ENCODE data around the gene NR1I2.

NR1I2 gene

DNA sequence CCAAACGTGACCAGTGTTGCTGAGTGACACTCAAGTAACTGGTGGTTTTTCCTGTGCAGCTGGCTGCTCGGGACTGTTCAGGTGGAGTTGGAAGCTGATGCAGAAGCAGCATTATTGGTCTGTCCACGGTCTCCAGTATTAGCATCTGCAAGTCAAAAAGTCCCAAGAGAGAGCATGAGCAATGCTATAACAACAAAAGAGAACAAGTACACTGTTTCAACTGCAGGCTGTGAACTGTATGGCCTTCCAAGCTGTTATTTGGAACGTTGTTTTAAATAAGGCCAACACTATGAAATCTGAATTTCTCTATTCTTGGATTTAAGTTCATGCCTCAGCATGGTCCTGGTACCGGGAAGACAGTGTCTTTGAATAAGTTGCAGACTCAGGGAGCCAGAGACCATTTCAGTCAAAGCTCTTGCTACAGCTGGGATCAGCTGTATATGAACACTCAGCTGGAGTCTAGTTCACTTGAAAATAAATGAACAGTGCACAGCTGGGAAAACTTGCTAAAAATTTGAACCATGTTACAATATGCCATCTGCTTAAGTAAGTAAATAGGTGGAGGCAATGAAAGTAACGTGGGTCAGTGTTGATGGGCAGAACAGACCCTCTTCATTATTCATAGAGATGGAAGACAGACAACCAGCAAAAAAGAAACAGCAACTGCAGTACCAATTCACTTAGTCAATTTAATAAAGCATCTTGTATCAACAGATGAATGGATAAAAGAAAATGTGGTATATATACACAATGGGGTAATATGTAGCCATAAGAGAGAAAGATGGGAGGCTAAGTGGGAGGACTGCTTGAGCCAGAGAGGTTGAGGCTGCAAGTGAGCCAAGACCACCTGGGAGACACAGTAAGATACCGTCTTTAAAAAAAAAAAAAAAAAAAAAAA lies 45.1 kb downstream of the NR1I2 start:
- Mint-ChIP-seq H3K36me3 (peaks cover 17% of the 10 kb centered on the region), H3K9me3 (no peaks in the 10 kb centered on the region), H3K4me3 (no peak overlapping the region), H3K4me1 (no peaks in the 10 kb centered on the region), H3K27ac (no peak overlapping the region)
- no peak for DNase-seq (ENCODE audit: low spot score in 2 of 2)
- ATAC-seq = no peak

DNA sequence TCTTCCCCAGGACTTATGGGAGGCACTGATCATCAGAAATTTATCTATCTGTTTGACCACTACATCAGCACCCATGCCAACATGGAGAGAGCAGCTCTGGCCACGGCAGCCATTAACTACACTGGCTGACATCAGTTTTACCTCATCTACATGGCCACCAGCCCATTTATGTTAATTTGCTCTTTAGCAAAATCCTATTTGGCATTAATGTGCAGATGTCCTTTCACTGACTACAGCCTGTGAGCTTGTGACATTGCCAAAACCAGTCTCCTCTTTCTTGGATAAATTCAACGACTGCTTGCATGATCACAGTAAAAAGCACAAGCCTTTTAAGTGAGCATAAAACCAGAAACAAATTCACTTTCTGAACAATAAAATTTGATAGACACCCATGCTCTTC lies 47.5 kb downstream of the NR1I2 start:
- Mint-ChIP-seq H3K4me3 (no peak overlapping the region), H3K36me3 (peaks cover 17% of the 10 kb centered on the region), H3K4me1 (peaks cover under 1% of the 10 kb centered on the region), H3K9me3 (no peaks in the 10 kb centered on the region), H3K27ac (no peak overlapping the region)
- no peak for ATAC-seq
- no peak for DNase-seq (ENCODE audit: low spot score in 2 of 2)

DNA sequence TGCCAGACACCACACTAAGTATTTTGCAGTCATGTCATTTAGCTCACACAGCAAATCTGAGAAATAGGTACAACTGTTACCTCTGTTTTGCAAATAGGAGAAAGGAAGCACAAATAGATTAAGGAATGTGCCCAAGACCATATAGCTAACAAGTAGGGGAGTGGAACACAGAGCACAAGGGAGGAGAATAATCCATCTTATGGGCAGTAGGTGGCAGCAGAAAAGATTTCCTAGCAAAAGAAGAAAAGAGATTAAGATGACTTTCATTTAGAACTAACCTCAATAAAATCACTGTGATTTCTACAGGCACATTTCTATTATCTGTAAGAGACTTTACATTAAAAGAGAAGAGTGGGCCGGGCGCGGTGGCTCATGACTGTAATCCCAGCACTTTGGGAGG lies 49.1 kb downstream of the NR1I2 start:
- peaks cover 8% of the 10 kb centered on the region for H3K4me1 Mint-ChIP-seq
- no peak overlapping the region for H3K27ac Mint-ChIP-seq
- no peaks in the 10 kb centered on the region for H3K9me3 Mint-ChIP-seq
- no peak overlapping the region for H3K4me3 Mint-ChIP-seq
- H3K36me3 Mint-ChIP-seq = peaks cover 12% of the 10 kb centered on the region
- ATAC-seq = no peak
- no peak for DNase-seq (ENCODE audit: low spot score in 2 of 2)

DNA sequence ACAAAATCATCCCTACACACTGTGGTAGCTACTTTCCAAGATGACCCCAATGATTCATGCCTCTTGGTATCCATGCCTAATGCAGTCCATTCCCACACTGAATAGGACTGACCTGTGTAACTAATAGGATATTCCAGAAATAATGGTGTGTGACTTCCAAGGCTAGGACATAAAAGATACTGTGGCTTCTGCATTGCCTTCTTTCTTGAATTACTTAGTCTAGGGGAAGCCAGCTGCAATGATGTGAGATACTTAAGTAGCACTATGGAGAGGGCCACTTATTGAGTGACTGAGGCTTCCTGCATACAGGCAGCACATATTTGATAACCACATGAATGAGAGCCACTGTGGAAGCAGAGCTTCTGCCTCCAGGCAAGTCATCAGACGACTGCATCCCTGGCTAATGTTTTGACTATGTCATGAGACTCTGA lies 50.1 kb downstream of the NR1I2 start:
- H3K9me3 Mint-ChIP-seq = no peaks in the 10 kb centered on the region
- no peak overlapping the region for H3K4me3 Mint-ChIP-seq
- DNase-seq (ENCODE audit: low spot score in 2 of 2) = no peak
- peaks cover 6% of the 10 kb centered on the region for H3K36me3 Mint-ChIP-seq
- H3K4me1 Mint-ChIP-seq = peaks cover 8% of the 10 kb centered on the region
- ATAC-seq = no peak
- no peak overlapping the region for H3K27ac Mint-ChIP-seq

DNA sequence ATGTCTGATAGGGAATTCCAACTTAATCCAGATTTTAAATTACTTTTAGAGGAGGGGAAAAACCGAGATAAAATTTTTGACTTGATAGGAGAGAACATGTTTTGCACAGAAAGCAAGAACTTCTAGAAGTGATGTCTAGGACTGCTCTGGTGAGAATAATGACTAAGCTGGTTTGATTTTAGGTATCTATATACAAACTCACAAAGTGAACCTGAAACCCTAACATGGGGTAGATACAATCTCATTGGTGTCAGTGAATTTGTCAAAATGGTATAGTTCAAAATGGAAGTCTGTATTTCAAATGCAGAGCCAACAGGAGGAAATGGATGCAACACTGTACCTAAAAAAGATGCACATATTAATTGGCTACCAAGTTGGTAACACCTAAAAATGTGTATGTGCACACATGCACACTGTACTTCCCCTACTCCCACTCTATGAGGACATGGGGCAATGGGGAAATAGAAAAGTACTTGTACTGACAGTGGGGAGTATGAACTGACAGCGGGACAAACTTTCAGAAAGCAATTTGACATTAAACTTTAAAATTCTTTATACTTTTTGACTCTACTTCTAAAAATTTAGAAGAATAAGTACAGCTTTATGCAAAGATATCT lies 53.0 kb downstream of the NR1I2 start:
- Mint-ChIP-seq H3K9me3 (no peaks in the 10 kb centered on the region), H3K4me1 (peaks cover 8% of the 10 kb centered on the region), H3K27ac (no peak overlapping the region), H3K36me3 (peaks cover 10% of the 10 kb centered on the region), H3K4me3 (no peak overlapping the region)
- peak; percentile 81 for ATAC-seq
- no peak for DNase-seq (ENCODE audit: low spot score in 2 of 2)

DNA sequence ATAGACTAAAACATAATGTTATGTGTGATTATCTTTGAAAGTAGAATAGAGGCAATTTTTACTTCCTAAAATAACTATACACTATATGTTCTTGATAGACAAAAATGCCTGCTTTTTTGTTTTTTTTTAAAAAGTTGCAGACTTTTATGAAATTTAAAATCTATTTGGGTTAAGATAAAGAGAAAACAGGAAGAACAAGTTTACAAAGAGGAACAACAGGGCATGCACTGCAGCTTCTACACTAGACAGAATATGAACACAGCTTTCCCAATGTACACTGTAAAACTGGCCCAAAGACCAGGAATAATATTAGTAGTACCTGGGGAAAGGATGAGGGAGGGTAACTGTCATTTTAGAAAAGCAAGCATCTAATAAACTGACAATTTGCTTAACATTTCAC lies 53.7 kb downstream of the NR1I2 start:
- H3K27ac Mint-ChIP-seq = no peak overlapping the region
- peaks cover 10% of the 10 kb centered on the region for H3K36me3 Mint-ChIP-seq
- ATAC-seq (no peak), DNase-seq (ENCODE audit: low spot score in 2 of 2) (no peak)
- no peaks in the 10 kb centered on the region for H3K9me3 Mint-ChIP-seq
- H3K4me3 Mint-ChIP-seq = no peak overlapping the region
- peaks cover 8% of the 10 kb centered on the region for H3K4me1 Mint-ChIP-seq

DNA sequence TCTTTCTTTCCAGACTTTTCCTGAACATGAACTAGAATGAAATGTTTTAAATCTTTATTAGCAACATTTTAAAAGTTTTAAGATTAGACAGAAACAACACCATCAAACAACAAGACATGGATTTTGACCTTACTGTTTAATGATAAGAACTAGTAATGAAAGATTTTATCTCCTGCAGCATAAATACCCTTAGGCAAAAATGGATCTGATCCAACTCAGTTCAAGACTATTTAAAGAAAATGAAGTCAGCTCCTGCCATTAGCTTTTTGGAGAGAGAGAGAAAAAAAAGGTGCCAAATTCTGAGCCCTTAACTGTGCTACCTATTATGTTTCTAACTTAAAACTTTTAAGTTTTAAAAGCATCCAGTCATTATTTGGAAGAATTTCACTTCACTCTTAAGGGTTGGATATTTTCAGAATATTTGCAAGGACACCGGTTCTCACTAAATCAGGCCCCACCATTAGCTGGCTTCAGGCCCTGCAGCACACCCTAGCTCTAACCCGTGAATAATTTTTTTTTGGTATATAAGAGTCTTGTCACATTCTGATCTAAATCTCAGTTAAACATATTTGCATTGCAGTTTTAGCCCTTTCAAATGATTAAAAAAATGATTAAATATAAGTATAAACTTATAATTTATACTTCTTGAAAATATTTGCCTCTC lies 60.0 kb downstream of the NR1I2 start:
- Mint-ChIP-seq H3K4me1 (peaks cover 29% of the 10 kb centered on the region), H3K36me3 (peaks cover 26% of the 10 kb centered on the region), H3K9me3 (peaks cover 4% of the 10 kb centered on the region), H3K4me3 (no peak overlapping the region), H3K27ac (no peak overlapping the region)
- DNase-seq (ENCODE audit: low spot score in 2 of 2) = no peak
- ATAC-seq = no peak

DNA sequence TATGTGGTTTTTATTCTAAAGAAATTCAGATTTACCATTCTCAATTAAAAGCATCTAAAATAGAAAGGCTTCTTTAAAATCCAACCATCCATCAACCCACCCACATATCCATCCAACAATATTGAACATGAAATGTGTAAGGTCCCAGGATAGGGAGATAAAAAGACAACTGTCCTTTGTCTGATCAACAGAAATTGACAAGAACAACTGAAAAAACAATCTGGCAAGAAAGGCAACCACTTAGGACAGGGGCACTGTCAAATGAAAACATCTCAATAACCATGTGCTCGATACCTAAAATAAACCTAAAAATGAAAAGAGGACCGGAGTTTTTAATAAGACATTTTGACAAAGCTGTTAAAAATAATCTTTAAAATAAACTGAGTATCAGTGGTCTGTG lies 67.2 kb downstream of the NR1I2 start:
- H3K9me3 Mint-ChIP-seq = peaks cover 1% of the 10 kb centered on the region
- H3K4me3 Mint-ChIP-seq = no peak overlapping the region
- H3K27ac Mint-ChIP-seq = no peak overlapping the region
- H3K4me1 Mint-ChIP-seq = peaks cover 28% of the 10 kb centered on the region
- no peaks in the 10 kb centered on the region for H3K36me3 Mint-ChIP-seq
- DNase-seq (ENCODE audit: low spot score in 2 of 2) (no peak), ATAC-seq (no peak)

DNA sequence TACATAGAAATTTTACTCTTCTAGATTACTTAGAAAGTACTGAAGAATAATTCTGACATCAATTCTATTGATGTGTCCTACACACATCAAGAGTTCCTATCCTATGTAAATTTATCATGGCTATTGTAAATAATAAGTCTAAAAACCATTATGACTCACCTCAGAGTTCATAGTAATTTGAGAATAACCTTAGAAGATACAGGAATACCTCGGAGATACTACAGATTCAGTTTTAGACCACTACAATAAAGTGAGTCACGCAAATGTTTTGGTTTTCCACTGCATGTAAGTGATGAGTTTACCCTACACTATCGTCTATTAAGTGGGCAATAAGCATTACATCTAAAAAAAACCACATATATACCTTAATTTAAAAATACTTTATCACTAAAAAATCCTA lies 74.8 kb downstream of the NR1I2 start:
- H3K36me3 Mint-ChIP-seq = peaks cover 18% of the 10 kb centered on the region
- H3K9me3 Mint-ChIP-seq = peaks cover 2% of the 10 kb centered on the region
- H3K4me3 Mint-ChIP-seq = no peak overlapping the region
- ATAC-seq (no peak), DNase-seq (ENCODE audit: low spot score in 2 of 2) (no peak)
- H3K4me1 Mint-ChIP-seq = peaks cover 10% of the 10 kb centered on the region
- no peak overlapping the region for H3K27ac Mint-ChIP-seq

DNA sequence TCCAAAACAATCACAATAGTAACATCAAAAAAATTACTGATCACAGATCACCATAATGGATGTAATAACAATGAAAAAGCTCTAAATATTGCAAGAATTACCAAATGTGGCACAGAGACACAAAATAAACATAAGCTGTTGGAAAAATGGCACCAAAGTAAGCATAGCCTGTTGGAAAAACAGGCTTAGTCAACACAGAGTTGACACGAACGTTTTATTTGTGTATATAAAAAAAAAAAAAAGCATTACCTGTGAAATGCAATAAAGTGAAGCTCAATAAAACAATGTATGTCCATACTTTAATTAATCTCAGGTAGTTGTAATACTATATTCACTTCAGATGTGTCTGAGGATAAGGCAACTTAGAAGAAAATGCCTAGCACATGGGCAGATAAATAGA lies 77.1 kb downstream of the NR1I2 start:
- no peak for ATAC-seq
- H3K27ac Mint-ChIP-seq = no peak overlapping the region
- peaks cover 41% of the 10 kb centered on the region for H3K36me3 Mint-ChIP-seq
- peaks cover 2% of the 10 kb centered on the region for H3K9me3 Mint-ChIP-seq
- H3K4me1 Mint-ChIP-seq = peaks cover 5% of the 10 kb centered on the region
- DNase-seq (ENCODE audit: low spot score in 2 of 2) = no peak
- no peak overlapping the region for H3K4me3 Mint-ChIP-seq

DNA sequence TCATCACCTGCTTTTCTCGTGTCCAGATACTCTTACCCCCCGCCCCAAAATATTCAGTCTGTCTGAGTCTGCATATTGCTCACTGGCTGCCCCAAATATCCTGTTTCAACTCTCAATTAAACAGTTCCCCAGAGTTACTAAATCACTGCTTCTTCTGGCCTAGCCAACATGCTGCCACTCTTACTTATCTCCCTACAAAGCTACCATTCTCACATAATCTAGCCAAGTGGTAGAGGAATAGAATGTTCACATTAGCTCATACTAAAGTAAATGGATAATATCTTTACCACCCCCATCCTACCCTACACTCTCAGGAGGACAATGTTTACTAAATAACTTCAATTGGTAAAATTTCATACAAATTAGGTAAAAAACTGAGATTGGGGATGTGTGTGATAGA lies 77.8 kb downstream of the NR1I2 start:
- no peak overlapping the region for H3K4me3 Mint-ChIP-seq
- no peak for DNase-seq (ENCODE audit: low spot score in 2 of 2)
- no peak overlapping the region for H3K27ac Mint-ChIP-seq
- no peak for ATAC-seq
- H3K4me1 Mint-ChIP-seq = peaks cover 4% of the 10 kb centered on the region
- peaks cover 48% of the 10 kb centered on the region for H3K36me3 Mint-ChIP-seq
- peaks cover 2% of the 10 kb centered on the region for H3K9me3 Mint-ChIP-seq

DNA sequence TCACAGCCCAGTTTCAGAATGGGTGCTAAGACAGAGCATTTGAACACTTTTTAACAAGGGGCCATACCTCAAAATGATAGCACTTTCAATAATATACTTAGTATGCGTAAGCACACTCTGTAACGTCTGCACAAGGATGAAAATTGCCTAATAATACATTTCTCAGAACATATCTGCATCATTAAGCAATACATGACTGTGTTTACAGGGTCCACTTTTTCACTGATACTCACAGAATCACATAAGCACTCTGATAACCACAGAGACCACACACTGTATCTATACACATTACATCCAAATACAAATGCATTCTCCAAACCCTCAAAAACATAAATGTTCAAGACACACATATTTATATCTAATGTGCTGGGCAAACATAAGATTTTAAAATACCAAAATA lies 79.8 kb downstream of the NR1I2 start:
- Mint-ChIP-seq H3K4me1 (no peaks in the 10 kb centered on the region), H3K9me3 (no peaks in the 10 kb centered on the region), H3K4me3 (no peak overlapping the region), H3K27ac (no peak overlapping the region), H3K36me3 (peaks cover 56% of the 10 kb centered on the region)
- ATAC-seq (no peak), DNase-seq (ENCODE audit: low spot score in 2 of 2) (no peak)

DNA sequence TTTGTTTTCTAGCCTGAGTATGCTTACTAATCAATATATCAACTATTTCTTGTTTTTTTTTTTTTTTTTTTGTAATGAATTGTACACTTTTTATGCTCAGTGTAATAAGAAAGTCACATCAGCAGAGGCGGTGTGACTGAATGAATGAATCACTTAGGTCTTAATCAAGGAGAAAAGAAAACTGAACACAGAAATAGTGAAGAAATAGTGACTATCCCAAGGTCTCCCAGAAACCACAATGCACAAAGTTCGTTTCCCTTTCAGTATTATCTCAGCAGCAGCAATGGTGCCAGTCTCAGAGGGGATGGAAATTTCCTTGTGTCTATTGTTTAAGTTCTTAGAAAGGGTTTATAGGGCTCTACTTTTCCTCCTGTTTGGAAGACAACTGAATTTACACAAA lies 80.7 kb downstream of the NR1I2 start:
- ATAC-seq (no peak), DNase-seq (ENCODE audit: low spot score in 2 of 2) (no peak)
- Mint-ChIP-seq H3K9me3 (no peaks in the 10 kb centered on the region), H3K4me3 (no peak overlapping the region), H3K27ac (no peak overlapping the region), H3K36me3 (peaks cover 58% of the 10 kb centered on the region), H3K4me1 (no peaks in the 10 kb centered on the region)

DNA sequence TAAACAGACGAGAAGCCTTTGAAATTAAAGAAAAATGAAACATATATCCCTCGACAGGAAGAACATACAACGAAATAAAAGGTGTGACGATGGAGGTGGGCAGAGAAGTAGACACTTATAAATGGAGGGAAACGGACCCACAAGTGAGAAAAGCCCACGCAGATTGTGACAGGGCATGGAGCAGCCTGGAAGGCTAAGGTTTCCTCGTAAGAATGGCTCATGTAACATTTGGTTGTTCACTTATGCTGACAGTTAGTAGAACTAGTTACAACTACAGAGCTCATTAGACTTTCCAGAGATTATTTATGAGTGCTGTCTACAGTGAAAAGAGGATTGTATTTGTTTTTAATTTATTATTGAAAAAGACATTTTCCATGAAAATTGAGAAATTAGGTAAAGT lies 82.6 kb downstream of the NR1I2 start:
- Mint-ChIP-seq H3K4me3 (no peak overlapping the region), H3K4me1 (no peaks in the 10 kb centered on the region), H3K36me3 (peaks cover 59% of the 10 kb centered on the region), H3K9me3 (no peaks in the 10 kb centered on the region), H3K27ac (no peak overlapping the region)
- DNase-seq (ENCODE audit: low spot score in 2 of 2) = no peak
- no peak for ATAC-seq
